Progenitor cell of endocrine pancreas (in vitro differentiated cells): ENCODE results near the gene P2RX4. TPM values are rescaled to one million over a fixed set of nuclear protein-coding genes. Genes with fewer than 3 reads are reported as not detected.

Source experiments
- DNase-seq: peaks from one replicate; pipeline ENCODE4 v3.0.0; 2021; ENCODE audit warnings: low spot score; ENCODE audit not compliant: unreplicated experiment
- H3K27ac Mint-ChIP-seq: 2 replicates; pipeline ENCODE4 v1.8.0; 2021; ENCODE audit warnings: mild to moderate bottlenecking, moderate library complexity, mixed read lengths
- H3K27me3 Mint-ChIP-seq: 2 replicates; pipeline ENCODE4 v1.8.0; 2021; ENCODE audit warnings: mixed read lengths
- H3K36me3 Mint-ChIP-seq: 2 replicates; pipeline ENCODE4 v1.8.0; 2022; ENCODE audit warnings: mixed read lengths; ENCODE audit not compliant: insufficient read depth
- H3K4me1 Mint-ChIP-seq: 2 replicates; pipeline ENCODE4 v1.8.0; 2021; ENCODE audit warnings: low read depth, mixed read lengths
- H3K4me3 Mint-ChIP-seq: 2 replicates; pipeline ENCODE4 v1.8.0; 2021; ENCODE audit warnings: low read depth, mild to moderate bottlenecking, moderate library complexity, mixed read lengths
- H3K9me3 Mint-ChIP-seq: 2 replicates; pipeline ENCODE4 v1.8.0; 2021; ENCODE audit warnings: low read depth, mixed read lengths
- CTCF ChIP-seq: fragments of 200-600 bp; sonication (generic); IDR thresholded peaks from one replicate; pipeline ENCODE4 v1.5.0; 2021; ENCODE audit warnings: antibody characterized with exemption, mild to moderate bottlenecking; ENCODE audit not compliant: unreplicated experiment
- total RNA-seq: library from RNA; stranded (reverse); gene quantifications from 2 replicates; pipeline ENCODE4 v1.2.1, GENCODE V29; 2021

P2RX4 gene
- total RNA-seq, 1 donor from 2014 or later, result 23.9 TPM

GRCh38 chr12:121267822-121268221 lies 57.9 kb downstream of the P2RX4 start:
- Mint-ChIP-seq H3K9me3 (no peaks in the 10 kb centered on the region), H3K4me1 (no peaks in the 10 kb centered on the region), H3K27me3 (no peaks in the 10 kb centered on the region), H3K36me3 (peaks cover 28% of the 10 kb centered on the region), H3K27ac (no peak overlapping the region), H3K4me3 (no peak overlapping the region)
- DNase-seq, result no peak
- TF ChIP-seq CTCF, result no peak

DNA sequence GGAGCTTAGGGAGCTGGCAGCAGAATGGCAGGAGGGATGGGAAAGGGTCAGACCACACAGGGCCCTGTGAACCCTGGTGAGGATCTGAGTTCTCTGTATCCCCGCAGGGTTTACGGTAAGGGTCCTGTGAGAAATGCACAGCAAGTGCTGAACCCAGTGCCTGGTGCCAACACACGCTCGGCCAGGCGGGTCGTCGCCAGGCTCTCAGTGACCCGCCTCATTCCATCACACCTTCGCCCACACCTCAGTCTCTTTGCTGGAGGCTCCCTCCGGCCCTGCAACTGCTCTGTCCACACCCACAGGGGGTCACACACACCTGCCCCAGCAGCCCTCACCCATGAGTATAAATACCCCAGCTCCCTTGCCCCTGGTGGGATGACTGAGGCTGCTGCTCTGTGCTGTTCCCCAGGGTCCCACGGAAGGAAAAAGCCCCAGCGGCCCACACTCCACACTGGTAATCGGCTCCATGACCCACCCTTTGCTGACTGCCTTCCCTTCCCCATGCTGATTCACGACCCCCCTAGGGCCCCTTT lies 63.5 kb downstream of the P2RX4 start:
- Mint-ChIP-seq H3K27ac (peak overlapping the region; percentile 57), H3K36me3 (peaks cover 27% of the 10 kb centered on the region), H3K4me1 (no peaks in the 10 kb centered on the region), H3K4me3 (no peak overlapping the region), H3K9me3 (no peaks in the 10 kb centered on the region), H3K27me3 (no peaks in the 10 kb centered on the region)
- DNase-seq, result no peak
- no peak for TF ChIP-seq CTCF

- Mint-ChIP-seq H3K9me3 (no peaks in the 10 kb centered on the region), H3K36me3 (peaks cover 26% of the 10 kb centered on the region), H3K27ac (no peak overlapping the region), H3K4me3 (no peak overlapping the region), H3K4me1 (no peaks in the 10 kb centered on the region), H3K27me3 (no peaks in the 10 kb centered on the region)
- no peak for DNase-seq
- no peak for TF ChIP-seq CTCF
Measured at GRCh38 chr12:121274036-121274763, 64.3 kb downstream of the P2RX4 start.

GRCh38 chr12:121277374-121277759 lies 67.4 kb downstream of the P2RX4 start:
- H3K36me3 Mint-ChIP-seq, result peaks cover 21% of the 10 kb centered on the region
- H3K4me3 Mint-ChIP-seq, result no peak overlapping the region
- TF ChIP-seq CTCF, result no peak
- H3K4me1 Mint-ChIP-seq, result no peaks in the 10 kb centered on the region
- H3K27me3 Mint-ChIP-seq, result no peaks in the 10 kb centered on the region
- H3K27ac Mint-ChIP-seq, result no peak overlapping the region
- H3K9me3 Mint-ChIP-seq, result no peaks in the 10 kb centered on the region
- no peak for DNase-seq

DNA sequence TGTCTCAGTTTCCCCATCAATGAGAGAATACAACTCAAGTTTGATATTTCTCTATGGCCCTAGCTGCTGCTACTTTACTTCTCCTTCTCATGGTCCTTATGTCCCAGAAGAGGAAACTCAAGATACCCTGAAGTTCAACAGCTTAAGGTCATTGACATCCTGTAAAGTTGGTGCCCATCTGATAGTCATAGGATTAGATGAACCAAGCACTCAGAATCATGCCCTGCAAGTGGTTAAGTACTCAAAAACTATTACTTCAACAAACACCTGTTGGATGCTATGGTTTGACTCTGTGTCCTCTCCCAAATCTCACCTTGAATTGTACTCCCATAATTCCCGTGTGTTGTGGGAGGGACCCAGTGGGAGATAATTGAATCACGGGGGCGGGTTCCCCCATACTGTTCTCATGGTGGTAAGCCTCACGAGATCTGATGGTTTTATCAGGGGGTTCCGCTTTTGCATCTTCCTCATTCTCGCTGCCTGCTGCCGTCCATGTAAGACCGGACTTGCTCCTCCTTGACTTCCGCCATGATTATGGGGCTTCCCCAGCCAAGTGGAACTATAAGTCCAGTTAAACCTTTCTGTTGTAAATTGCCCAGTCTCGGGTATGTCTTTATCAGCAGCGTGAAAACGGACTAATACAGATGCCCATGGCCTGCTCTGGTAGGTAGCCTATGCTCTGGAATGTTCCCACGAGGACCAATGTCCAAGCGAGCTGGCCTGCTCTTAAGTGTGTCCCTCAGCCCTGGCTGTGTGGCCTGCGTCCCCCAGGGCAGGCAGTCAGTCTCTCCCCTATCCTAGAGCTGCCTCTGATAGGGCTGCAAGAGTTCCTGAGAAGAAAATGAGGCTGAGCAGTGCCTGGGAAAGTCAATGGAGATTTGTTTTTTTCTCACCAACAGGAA lies 68.5 kb downstream of the P2RX4 start:
- no peak for TF ChIP-seq CTCF
- Mint-ChIP-seq H3K36me3 (peaks cover 16% of the 10 kb centered on the region), H3K4me3 (no peak overlapping the region), H3K9me3 (no peaks in the 10 kb centered on the region), H3K27me3 (no peaks in the 10 kb centered on the region), H3K27ac (peak overlapping the region; percentile 45), H3K4me1 (no peaks in the 10 kb centered on the region)
- no peak for DNase-seq
